Hematopoietic multipotent progenitor cell treated with erythropoietin and hydrocortisone succinate and interleukin-3 and kit ligand, for 8 days (in vitro differentiated cells): ENCODE measurements around the gene FLOT2.

Experiments used
- DNase-seq: peaks from one replicate; pipeline ENCODE4 v3.0.0-alpha.2; 2015

The FLOT2 gene

GRCh38 chr17:28839221-28839620, 58.3 kb downstream of the FLOT2 start:
- DNase-seq, result no peak

- DNase-seq, result peak; percentile 29
These were observed 61.0 kb downstream of the FLOT2 start for GRCh38 chr17:28836541-28836940.

- no peak for DNase-seq
These were observed 63.1 kb downstream of the FLOT2 start for GRCh38 chr17:28834420-28834819.
